Activated naive CD4-positive, alpha-beta T cell treated with anti-CD3 and anti-CD28 coated beads, Interleukin-2, amount 50 U/mL, for 16 hours (primary cell): ENCODE measurements around the gene NFATC2.

Experiments
- DNase-seq: peaks from one replicate; pipeline ENCODE4 v3.0.0-alpha.2; 2020

Gene NFATC2

GRCh38 chr20:51371720-51372119 is 170.8 kb downstream of the NFATC2 start:
- DNase-seq, result no peak

- DNase-seq, result no peak
Measured at GRCh38 chr20:51369503-51369902, 173.0 kb downstream of the NFATC2 start.

- no peak for DNase-seq
Measured at GRCh38 chr20:51368461-51369211, 173.9 kb downstream of the NFATC2 start.

- no peak for DNase-seq
Measured at GRCh38 chr20:51366155-51366886, 176.2 kb downstream of the NFATC2 start.

GRCh38 chr20:51365670-51366069 is 176.8 kb downstream of the NFATC2 start:
- no peak for DNase-seq

- no peak for DNase-seq
Measured at GRCh38 chr20:51363813-51364212, 178.7 kb downstream of the NFATC2 start.

GRCh38 chr20:51363378-51363777 is 179.1 kb downstream of the NFATC2 start:
- DNase-seq, result no peak

GRCh38 chr20:51362254-51362653 is 180.3 kb downstream of the NFATC2 start:
- no peak for DNase-seq

GRCh38 chr20:51361258-51361657 is 181.3 kb downstream of the NFATC2 start:
- DNase-seq, result no peak

GRCh38 chr20:51360451-51361201 is 181.9 kb downstream of the NFATC2 start:
- no peak for DNase-seq

GRCh38 chr20:51359947-51360346 is 182.6 kb downstream of the NFATC2 start:
- no peak for DNase-seq

- no peak for DNase-seq
Measured at GRCh38 chr20:51359401-51359800, 183.1 kb downstream of the NFATC2 start.

- DNase-seq, result no peak
Measured at GRCh38 chr20:51358032-51358724, 184.3 kb downstream of the NFATC2 start.

GRCh38 chr20:51357543-51357942 is 185.0 kb downstream of the NFATC2 start:
- DNase-seq, result no peak

GRCh38 chr20:51356871-51357270 is 185.6 kb downstream of the NFATC2 start:
- DNase-seq, result no peak

- no peak for DNase-seq
Measured at GRCh38 chr20:51354769-51355319, 187.7 kb downstream of the NFATC2 start.

- no peak for DNase-seq
Measured at GRCh38 chr20:51354191-51354768, 188.2 kb downstream of the NFATC2 start.

GRCh38 chr20:51353491-51353890 is 189.0 kb downstream of the NFATC2 start:
- DNase-seq, result no peak

GRCh38 chr20:51352791-51353190 is 189.7 kb downstream of the NFATC2 start:
- no peak for DNase-seq

- DNase-seq, result no peak
Measured at GRCh38 chr20:51350941-51351631, 191.4 kb downstream of the NFATC2 start.

GRCh38 chr20:51348876-51349275 is 193.6 kb downstream of the NFATC2 start:
- DNase-seq, result no peak

- no peak for DNase-seq
Measured at GRCh38 chr20:51347831-51348230, 194.7 kb downstream of the NFATC2 start.
